Measurements from ENCODE around the gene LRP5.
A peak's percentile ranks its signal among the peaks of the same experiment; 100 is the strongest.
"Not testable (repeated sequence)": the region's sequence is repeated elsewhere in the genome, so short reads cannot be mapped to it uniquely, and the experiment has no call there.

The LRP5 gene

DNA sequence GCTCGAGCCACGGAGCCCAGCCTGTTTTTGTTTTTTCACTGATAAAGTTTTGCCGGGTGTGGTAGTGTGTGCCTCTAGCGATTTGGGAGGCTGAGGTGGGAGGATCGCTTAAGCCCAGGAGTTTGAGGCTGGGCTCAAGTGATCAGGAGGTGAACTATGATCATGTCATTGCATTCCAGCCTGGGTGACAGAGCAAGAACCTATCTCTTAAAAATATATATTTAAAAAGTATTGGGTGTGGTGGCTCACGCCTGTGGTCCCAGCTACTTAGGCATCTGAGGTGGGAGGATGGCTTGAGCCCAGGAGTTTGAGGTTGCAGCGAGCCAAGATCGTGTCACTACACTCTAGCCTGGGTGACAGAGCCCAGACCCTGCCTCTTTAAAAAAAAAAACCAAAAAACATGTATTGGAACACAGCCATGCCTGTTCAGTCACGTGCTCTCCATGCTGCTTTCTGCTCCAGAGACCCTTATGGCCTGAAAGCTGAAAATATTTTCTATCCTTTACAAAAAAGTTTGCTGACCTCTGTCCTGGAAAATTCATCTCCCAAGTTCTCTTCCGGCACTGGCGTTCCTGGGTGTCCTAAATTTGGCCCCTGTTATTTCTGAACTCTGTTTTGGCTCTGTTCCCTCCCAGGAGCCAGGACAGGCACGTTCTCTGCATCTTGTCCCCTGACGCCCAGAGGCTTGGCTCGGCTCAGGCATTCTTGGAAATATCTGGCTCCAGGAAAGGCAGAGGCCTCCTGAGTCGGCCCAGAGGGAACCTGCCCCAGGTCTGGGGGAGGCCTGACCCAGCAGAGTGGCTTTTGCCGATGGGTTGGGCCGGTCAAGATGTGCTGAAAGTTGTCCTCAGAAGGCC is 86.8 kb downstream of the LRP5 start:
- no peak for DNase-seq

DNA sequence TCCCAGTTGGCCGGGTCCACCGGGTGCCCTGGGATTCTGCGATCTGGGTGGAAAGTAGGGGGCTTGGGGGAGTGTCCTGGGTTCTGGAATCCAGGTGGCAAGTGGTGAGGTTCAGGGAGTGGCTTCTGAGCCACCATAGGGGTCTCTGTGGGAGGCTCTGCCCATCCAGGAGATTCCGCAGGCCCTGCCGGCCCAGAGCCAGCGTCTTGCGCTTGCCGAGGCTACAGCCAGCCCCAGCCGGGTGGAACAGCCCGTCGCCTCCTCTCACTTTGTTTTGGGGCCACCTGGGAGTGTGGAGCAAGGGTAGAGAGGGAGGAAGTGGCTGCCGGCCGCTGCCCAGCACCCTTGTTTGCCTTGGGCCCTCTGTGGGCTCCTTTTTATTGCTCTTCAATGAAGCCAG is 87.5 kb downstream of the LRP5 start:
- no peak for DNase-seq

DNA sequence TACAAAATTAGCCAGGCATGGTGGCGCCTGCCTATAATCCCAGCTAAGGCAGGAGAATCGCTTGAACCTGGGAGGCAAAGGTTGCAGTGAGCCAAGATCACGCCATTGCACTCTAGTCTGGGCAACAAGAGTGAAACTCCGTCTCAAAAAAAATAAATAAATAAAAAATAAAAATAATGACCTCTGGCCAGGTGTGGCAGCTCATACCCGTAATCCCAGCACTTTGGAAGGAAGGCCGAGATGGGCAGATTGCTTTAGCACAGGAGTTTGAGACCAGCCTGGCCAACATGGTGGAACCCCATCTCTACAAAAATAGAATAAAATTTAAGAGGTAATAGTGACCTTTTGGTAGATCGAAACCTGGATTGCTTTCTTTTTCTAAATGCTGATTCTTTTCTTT is 88.2 kb downstream of the LRP5 start:
- DNase-seq = not testable (repeated sequence)

DNA sequence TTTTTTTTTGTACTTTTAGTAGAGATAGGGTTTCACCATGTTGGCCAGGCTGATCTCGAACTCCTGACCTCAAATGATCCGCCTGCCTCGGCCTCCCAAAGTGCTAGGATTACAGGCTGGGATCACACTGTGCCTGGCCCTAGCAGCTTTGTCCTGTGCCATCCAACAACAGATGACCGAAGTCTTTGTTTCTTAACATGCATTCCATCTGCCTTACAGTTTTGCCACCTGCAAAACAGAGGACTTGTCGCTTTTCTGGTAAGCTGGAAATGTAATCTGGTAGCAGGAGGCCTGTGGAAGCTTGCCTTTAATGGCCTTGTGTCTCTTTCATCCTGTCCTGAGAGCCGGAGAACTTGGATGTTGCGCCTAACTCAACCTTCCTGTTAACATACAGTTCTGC is 89.5 kb downstream of the LRP5 start:
- DNase-seq = no peak

GRCh38 chr11:68402355-68403031 is 90.1 kb downstream of the LRP5 start:
- no peak for DNase-seq

GRCh38 chr11:68403424-68403823 is 91.0 kb downstream of the LRP5 start:
- DNase-seq = no peak

DNA sequence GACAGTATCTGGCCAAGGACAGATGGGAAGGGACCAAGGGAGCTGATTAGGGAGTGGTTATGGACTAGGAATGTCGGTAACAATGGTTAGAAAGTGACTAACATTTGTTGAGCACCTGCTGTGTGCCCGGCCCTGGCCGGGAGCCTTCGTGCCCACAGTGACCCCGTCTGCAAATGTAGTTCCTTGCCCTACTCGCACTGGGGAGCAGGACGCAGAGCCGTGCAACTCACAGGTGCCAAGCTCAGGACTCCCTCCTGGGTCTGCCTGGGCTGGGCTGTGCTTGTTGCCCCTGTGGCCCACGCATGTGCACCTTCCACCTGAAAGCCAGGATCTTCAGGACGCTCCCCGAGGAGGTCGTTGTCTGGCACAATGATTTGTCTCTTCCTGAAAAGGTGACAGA is 91.4 kb downstream of the LRP5 start:
- no peak for DNase-seq

GRCh38 chr11:68406324-68407313 is 94.2 kb downstream of the LRP5 start:
- DNase-seq = no peak

DNA sequence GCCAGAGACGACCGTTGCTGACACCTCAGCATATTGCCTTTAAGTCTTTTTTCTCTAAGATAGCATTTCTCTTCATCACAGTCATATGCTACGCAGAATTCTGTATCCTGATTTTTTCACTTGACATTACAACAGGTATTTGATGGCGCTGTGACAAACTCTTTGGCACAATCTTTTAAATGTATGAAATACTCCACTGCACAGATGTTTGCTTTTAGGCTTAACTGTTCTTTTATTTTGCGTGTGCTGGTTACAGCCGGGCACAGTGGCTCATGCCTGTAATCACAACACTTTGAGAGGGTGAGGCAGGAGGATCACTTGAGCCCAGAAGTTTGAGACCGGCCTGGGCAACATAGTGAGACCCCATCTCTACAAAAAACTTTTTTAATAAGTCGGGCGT is 96.1 kb downstream of the LRP5 start:
- DNase-seq = no peak

DNA sequence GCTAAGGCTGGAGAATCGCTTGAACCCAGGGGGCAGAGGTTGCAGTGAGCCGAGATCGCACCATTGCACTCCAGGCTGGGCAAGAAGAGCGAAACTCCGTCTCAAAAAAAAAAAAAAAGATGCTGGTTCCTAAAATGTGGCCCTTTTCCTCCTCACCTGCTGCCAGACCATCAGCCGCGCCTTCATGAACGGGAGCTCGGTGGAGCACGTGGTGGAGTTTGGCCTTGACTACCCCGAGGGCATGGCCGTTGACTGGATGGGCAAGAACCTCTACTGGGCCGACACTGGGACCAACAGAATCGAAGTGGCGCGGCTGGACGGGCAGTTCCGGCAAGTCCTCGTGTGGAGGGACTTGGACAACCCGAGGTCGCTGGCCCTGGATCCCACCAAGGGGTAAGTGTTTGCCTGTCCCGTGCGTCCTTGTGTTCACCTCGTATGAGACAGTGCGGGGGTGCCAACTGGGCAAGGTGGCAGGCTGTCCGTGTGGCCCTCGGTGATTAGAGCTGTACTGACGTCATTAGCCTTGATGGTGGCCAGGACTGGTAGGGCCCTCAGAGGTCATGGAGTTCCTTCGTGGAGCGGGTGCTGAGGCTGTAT is 97.5 kb downstream of the LRP5 start:
- no peak for DNase-seq

GRCh38 chr11:68411501-68411991 is 99.2 kb downstream of the LRP5 start:
- DNase-seq = no peak

DNA sequence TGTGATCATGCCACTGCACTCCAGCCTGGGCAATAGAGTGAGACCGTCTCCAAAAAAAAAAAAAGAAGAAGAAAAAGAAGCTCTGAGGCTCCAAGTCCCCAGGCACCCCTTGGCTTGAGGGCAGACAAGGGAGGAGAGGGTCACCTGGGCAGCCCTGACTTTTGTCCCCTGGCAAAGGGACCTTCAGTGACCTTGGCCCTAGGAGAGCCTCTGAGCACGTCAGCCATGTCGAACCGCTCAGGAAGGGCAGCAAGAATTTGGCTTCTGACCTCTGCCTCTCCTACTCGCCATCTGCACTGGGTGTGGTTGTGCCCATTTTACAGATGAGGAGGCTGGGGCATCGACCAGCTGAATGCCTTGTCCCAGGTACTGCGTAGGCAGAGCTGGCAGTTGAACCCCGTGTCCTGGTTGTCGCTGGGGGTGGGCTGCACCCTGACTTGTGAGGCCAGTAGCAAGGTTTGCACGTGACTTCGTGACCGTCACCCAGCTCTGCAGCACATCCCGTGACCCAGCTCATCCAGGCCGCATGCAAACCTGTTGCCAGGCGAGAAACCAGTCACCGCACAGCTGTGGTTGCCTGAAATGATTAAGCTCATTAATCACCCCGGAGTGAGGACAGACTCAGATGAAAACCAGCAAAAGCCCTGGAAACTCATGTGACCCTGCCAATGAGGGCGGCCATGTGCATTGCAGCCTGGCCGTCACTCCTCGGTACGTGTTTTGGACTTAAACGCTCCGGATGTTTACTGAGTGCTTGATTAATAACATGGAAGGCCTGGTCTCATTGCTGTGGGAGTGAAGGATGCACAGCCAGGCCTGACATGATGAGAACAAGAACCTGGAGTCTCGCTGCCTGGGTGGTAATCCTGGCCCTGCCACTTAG is 100.4 kb downstream of the LRP5 start:
- peak in 1 of 5 donors; percentile 43 for DNase-seq

DNA sequence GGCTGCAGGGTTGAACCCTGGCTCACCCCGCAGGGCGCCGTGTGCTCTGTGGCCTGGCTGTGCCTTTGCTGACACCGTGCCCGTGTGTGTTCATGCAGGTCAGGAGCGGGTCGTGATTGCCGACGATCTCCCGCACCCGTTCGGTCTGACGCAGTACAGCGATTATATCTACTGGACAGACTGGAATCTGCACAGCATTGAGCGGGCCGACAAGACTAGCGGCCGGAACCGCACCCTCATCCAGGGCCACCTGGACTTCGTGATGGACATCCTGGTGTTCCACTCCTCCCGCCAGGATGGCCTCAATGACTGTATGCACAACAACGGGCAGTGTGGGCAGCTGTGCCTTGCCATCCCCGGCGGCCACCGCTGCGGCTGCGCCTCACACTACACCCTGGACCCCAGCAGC is 101.2 kb downstream of the LRP5 start:
- no peak for DNase-seq

GRCh38 chr11:68414496-68415221 is 102.3 kb downstream of the LRP5 start:
- no peak for DNase-seq

DNA sequence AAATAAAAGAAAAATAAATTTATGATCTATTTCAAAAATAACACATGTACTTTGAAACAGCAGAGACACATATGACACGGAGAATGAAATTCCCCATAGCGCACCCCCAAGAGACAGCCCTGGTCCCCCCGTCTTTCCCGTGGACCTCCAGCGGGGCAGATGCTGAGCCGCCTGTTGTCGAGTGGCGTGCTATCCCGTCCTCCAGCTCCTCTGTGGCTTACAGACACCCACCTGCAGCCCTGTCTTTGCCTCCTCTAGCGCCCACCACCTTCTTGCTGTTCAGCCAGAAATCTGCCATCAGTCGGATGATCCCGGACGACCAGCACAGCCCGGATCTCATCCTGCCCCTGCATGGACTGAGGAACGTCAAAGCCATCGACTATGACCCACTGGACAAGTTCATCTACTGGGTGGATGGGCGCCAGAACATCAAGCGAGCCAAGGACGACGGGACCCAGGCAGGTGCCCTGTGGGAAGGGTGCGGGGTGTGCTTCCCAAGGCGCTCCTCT is 103.7 kb downstream of the LRP5 start:
- no peak for DNase-seq

- DNase-seq = no peak
These were observed 106.3 kb downstream of the LRP5 start for GRCh38 chr11:68418648-68419047.

GRCh38 chr11:68420171-68420570 is 107.8 kb downstream of the LRP5 start:
- DNase-seq = no peak

GRCh38 chr11:68423481-68423880 is 111.1 kb downstream of the LRP5 start:
- DNase-seq = no peak

GRCh38 chr11:68424101-68424632 is 111.8 kb downstream of the LRP5 start:
- DNase-seq = no peak

All from T-helper 1 cell (primary cell).